SJCRH30 (cell line): Measurements from ENCODE around the gene ASTN2. TPM values are rescaled to one million over a fixed set of nuclear protein-coding genes. Genes with fewer than 3 reads are reported as not detected.
"Not testable (repeated sequence)": the region's sequence is repeated elsewhere in the genome, so short reads cannot be mapped to it uniquely, and the experiment has no call there.

ENCODE experiments used
- DNase-seq, 2 experiments: peaks; one replicate each; pipeline ENCODE4 v3.0.0-alpha.2; 2015 to 2020
- H3K27ac ChIP-seq: fragments of 250-450 bp; sonication (Bioruptor Pico); 2 replicates; pipeline ENCODE4 v1.5.1; 2020; ENCODE audit warnings: mild to moderate bottlenecking, moderate library complexity
- H3K27me3 ChIP-seq: fragments of 250-450 bp; sonication (Bioruptor Pico); 2 replicates; pipeline ENCODE4 v1.5.1; 2020; ENCODE audit warnings: mild to moderate bottlenecking, moderate library complexity
- H3K36me3 ChIP-seq: fragments of 250-450 bp; sonication (Bioruptor Pico); 2 replicates; pipeline ENCODE4 v1.5.1; 2020; ENCODE audit warnings: mild to moderate bottlenecking, moderate library complexity
- H3K4me1 ChIP-seq: fragments of 250-450 bp; sonication (Bioruptor Pico); 2 replicates; pipeline ENCODE4 v1.5.1; 2020; ENCODE audit warnings: mild to moderate bottlenecking, moderate library complexity
- H3K4me3 ChIP-seq: fragments of 250-450 bp; sonication (Bioruptor Pico); 2 replicates; pipeline ENCODE4 v1.5.1; 2020; ENCODE audit warnings: mild to moderate bottlenecking, moderate library complexity
- H3K9me3 ChIP-seq: fragments of 250-450 bp; sonication (Bioruptor Pico); replicated peaks from 2 replicates; pipeline ENCODE4 v1.5.1; 2020; ENCODE audit warnings: mild to moderate bottlenecking, moderate library complexity
- total RNA-seq: library from RNA; depleted of rRNA; stranded (reverse); fragments of >200 nt; shearing (Covaris generic); gene quantifications from 2 replicates; pipeline ENCODE4 v1.2.3, GENCODE V29; 2014

The ASTN2 gene
- total RNA-seq, 1 experiment from 2014 or later = 19.8 TPM

GRCh38 chr9:116693233-116693731 lies 721.6 kb downstream of the ASTN2 start:
- no peak overlapping the region for H3K27ac ChIP-seq

GRCh38 chr9:116692616-116693015 lies 722.2 kb downstream of the ASTN2 start:
- Histone ChIP-seq H3K27me3 (no peaks in the 10 kb centered on the region), H3K4me1 (no peaks in the 10 kb centered on the region; the same call in 1 of the 2 replicates), H3K36me3 (peaks cover 45% of the 10 kb centered on the region), H3K9me3 (no peaks in the 10 kb centered on the region), H3K27ac (no peak overlapping the region), H3K4me3 (no peak overlapping the region)
- DNase-seq = no peak

More at GRCh38 chr9:116693233-116693731, 721.6 kb downstream of the ASTN2 start:
- Histone ChIP-seq H3K36me3 (peaks cover 52% of the 10 kb centered on the region), H3K9me3 (no peaks in the 10 kb centered on the region), H3K4me3 (no peak overlapping the region), H3K4me1 (no peaks in the 10 kb centered on the region; the same call in 1 of the 2 replicates), H3K27me3 (no peaks in the 10 kb centered on the region)
- DNase-seq = no peak

- Histone ChIP-seq H3K4me1 (peaks cover 2% of the 10 kb centered on the region), H3K4me3 (no peak overlapping the region), H3K9me3 (no peaks in the 10 kb centered on the region), H3K36me3 (peaks cover 39% of the 10 kb centered on the region), H3K27ac (no peak overlapping the region), H3K27me3 (no peaks in the 10 kb centered on the region)
- no peak for DNase-seq
These were observed 723.2 kb downstream of the ASTN2 start for GRCh38 chr9:116691607-116692006.

- H3K9me3 ChIP-seq, H3K27me3 ChIP-seq, H3K4me3 ChIP-seq: not testable (repeated sequence)
These were observed 724.1 kb downstream of the ASTN2 start for GRCh38 chr9:116690805-116691204.

GRCh38 chr9:116689486-116690032 lies 725.3 kb downstream of the ASTN2 start:
- DNase-seq = no peak
- no peaks in the 10 kb centered on the region for H3K27me3 ChIP-seq
- H3K27ac ChIP-seq = no peak overlapping the region
- peaks cover 4% of the 10 kb centered on the region for H3K4me1 ChIP-seq
- no peak overlapping the region for H3K4me3 ChIP-seq
- H3K36me3 ChIP-seq = peaks cover 24% of the 10 kb centered on the region
- no peaks in the 10 kb centered on the region for H3K9me3 ChIP-seq

More at GRCh38 chr9:116690805-116691204, 724.1 kb downstream of the ASTN2 start:
- peaks cover 32% of the 10 kb centered on the region for H3K36me3 ChIP-seq
- DNase-seq, H3K4me1 ChIP-seq, H3K27ac ChIP-seq: not testable (repeated sequence)

- H3K27me3 ChIP-seq = no peaks in the 10 kb centered on the region
- no peak overlapping the region for H3K27ac ChIP-seq
- no peaks in the 10 kb centered on the region for H3K9me3 ChIP-seq
- no peak overlapping the region for H3K4me3 ChIP-seq
- H3K4me1 ChIP-seq = peaks cover 4% of the 10 kb centered on the region
- peaks cover 22% of the 10 kb centered on the region for H3K36me3 ChIP-seq
- no peak for DNase-seq
These were observed 725.9 kb downstream of the ASTN2 start for GRCh38 chr9:116688806-116689485.

- Histone ChIP-seq H3K27ac (peak overlapping the region; percentile 61), H3K9me3 (no peaks in the 10 kb centered on the region), H3K27me3 (no peaks in the 10 kb centered on the region), H3K4me3 (peak overlapping the region; percentile 85), H3K4me1 (peaks cover 4% of the 10 kb centered on the region), H3K36me3 (peaks cover 13% of the 10 kb centered on the region)
- DNase-seq = peak; percentile 25 to 49
These were observed 727.1 kb downstream of the ASTN2 start for GRCh38 chr9:116687754-116688135.

- Histone ChIP-seq H3K9me3 (0 out of 2 replicates have a peak, but pooled peaks cover 4% of the 10 kb centered on the region), H3K27me3 (no peaks in the 10 kb centered on the region), H3K4me3 (peak within 1 kb of the TSS; percentile 85), H3K4me1 (peaks cover 4% of the 10 kb centered on the region), H3K27ac (peak within 1 kb of the TSS; percentile 61), H3K36me3 (peaks cover 8% of the 10 kb centered on the region)
- DNase-seq = peak; percentile 97 to 98
These were observed 727.6 kb downstream of the ASTN2 start, which contains the start of gene TRIM32 for GRCh38 chr9:116687074-116687753. TSS of gene TRIM32 (plus strand) at chr9:116687305. CDS start at chr9:116697743, 10,438 bp downstream.

- Histone ChIP-seq H3K4me3 (peak overlapping the region; percentile 85), H3K4me1 (peaks cover 4% of the 10 kb centered on the region), H3K36me3 (peaks cover 7% of the 10 kb centered on the region; the same call in 1 of the 2 replicates), H3K9me3 (0 out of 2 replicates have a peak, but pooled peaks cover 4% of the 10 kb centered on the region), H3K27me3 (no peaks in the 10 kb centered on the region), H3K27ac (peak overlapping the region; percentile 61)
- DNase-seq = no peak
These were observed 728.2 kb downstream of the ASTN2 start for GRCh38 chr9:116686693-116687073.

GRCh38 chr9:116686135-116686534 lies 728.7 kb downstream of the ASTN2 start:
- no peak for DNase-seq
- no peaks in the 10 kb centered on the region for H3K27me3 ChIP-seq
- H3K36me3 ChIP-seq = peaks cover 5% of the 10 kb centered on the region; the same call in 1 of the 2 replicates
- 0 out of 2 replicates have a peak, but pooled peaks cover 4% of the 10 kb centered on the region for H3K9me3 ChIP-seq
- H3K4me1 ChIP-seq = peaks cover 4% of the 10 kb centered on the region
- no peak overlapping the region; the same call in 1 of the 2 replicates for H3K4me3 ChIP-seq
- no peak overlapping the region; the same call in 1 of the 2 replicates for H3K27ac ChIP-seq

GRCh38 chr9:116685166-116685565 lies 729.7 kb downstream of the ASTN2 start:
- no peaks in the 10 kb centered on the region for H3K36me3 ChIP-seq
- no peaks in the 10 kb centered on the region for H3K27me3 ChIP-seq
- no peak for DNase-seq
- H3K27ac ChIP-seq = no peak overlapping the region
- H3K9me3 ChIP-seq = 0 out of 2 replicates have a peak, but pooled peaks cover 4% of the 10 kb centered on the region
- no peak overlapping the region for H3K4me3 ChIP-seq
- H3K4me1 ChIP-seq = peaks cover 4% of the 10 kb centered on the region

GRCh38 chr9:116683535-116683934 lies 731.3 kb downstream of the ASTN2 start:
- Histone ChIP-seq H3K9me3 (0 out of 2 replicates have a peak, but pooled peaks cover 4% of the 10 kb centered on the region), H3K4me1 (peaks cover 4% of the 10 kb centered on the region), H3K27ac (no peak overlapping the region), H3K4me3 (no peak overlapping the region), H3K27me3 (no peaks in the 10 kb centered on the region), H3K36me3 (no peaks in the 10 kb centered on the region)
- DNase-seq = no peak

- H3K36me3 ChIP-seq = 0 out of 2 replicates have a peak, but pooled peaks cover 3% of the 10 kb centered on the region
- H3K4me1 ChIP-seq = peaks cover 3% of the 10 kb centered on the region; the same call in 1 of the 2 replicates
- no peak overlapping the region for H3K4me3 ChIP-seq
- H3K9me3 ChIP-seq = peaks cover 18% of the 10 kb centered on the region
- no peak overlapping the region for H3K27ac ChIP-seq
- H3K27me3 ChIP-seq = no peaks in the 10 kb centered on the region
- DNase-seq = no peak
These were observed 740.5 kb downstream of the ASTN2 start for GRCh38 chr9:116674210-116674980.

- 0 out of 2 replicates have a peak, but pooled peaks cover 3% of the 10 kb centered on the region for H3K36me3 ChIP-seq
- peaks cover 18% of the 10 kb centered on the region for H3K9me3 ChIP-seq
- H3K4me1 ChIP-seq = peaks cover 3% of the 10 kb centered on the region; the same call in 1 of the 2 replicates
- H3K27me3 ChIP-seq = no peaks in the 10 kb centered on the region
- no peak for DNase-seq
- H3K27ac ChIP-seq = no peak overlapping the region
- H3K4me3 ChIP-seq = no peak overlapping the region
These were observed 741.5 kb downstream of the ASTN2 start for GRCh38 chr9:116673375-116673774.
